HG03135 (cell line): ENCODE results near the gene BNIP5.
A peak's percentile ranks its signal among the peaks of the same experiment; 100 is the strongest.
"Not testable (repeated sequence)": the region's sequence is repeated elsewhere in the genome, so short reads cannot be mapped to it uniquely, and the experiment has no call there.

ENCODE experiments used
- ATAC-seq: cut with Tn5 transposase; IDR thresholded peaks from one replicate; pipeline ENCODE4 v1.9.1; 2021; ENCODE audit warnings: mild to moderate bottlenecking, moderate library complexity; ENCODE audit not compliant: unreplicated experiment

The BNIP5 gene

GRCh38 chr6:36368421-36368820 lies 31.7 kb upstream of the BNIP5 start:
- ATAC-seq = no peak

GRCh38 chr6:36367743-36368142 lies 31.1 kb upstream of the BNIP5 start:
- ATAC-seq = no peak

- ATAC-seq = no peak
Measured at GRCh38 chr6:36364669-36365479, 28.2 kb upstream of the BNIP5 start.

GRCh38 chr6:36364061-36364635 lies 27.5 kb upstream of the BNIP5 start:
- ATAC-seq = not testable (repeated sequence)

GRCh38 chr6:36363371-36363752 lies 26.7 kb upstream of the BNIP5 start:
- ATAC-seq = not testable (repeated sequence)

- no peak for ATAC-seq
Measured at GRCh38 chr6:36362551-36363370, 26.1 kb upstream of the BNIP5 start.

- no peak for ATAC-seq
Measured at GRCh38 chr6:36361071-36361470, 24.4 kb upstream of the BNIP5 start.

GRCh38 chr6:36360241-36361054 lies 23.8 kb upstream of the BNIP5 start:
- ATAC-seq = peak; percentile 57

- ATAC-seq = no peak
Measured at GRCh38 chr6:36358226-36358915, 21.7 kb upstream of the BNIP5 start.

GRCh38 chr6:36357872-36358225 lies 21.2 kb upstream of the BNIP5 start:
- no peak for ATAC-seq

- ATAC-seq = no peak
Measured at GRCh38 chr6:36355819-36356218, 19.1 kb upstream of the BNIP5 start.

- no peak for ATAC-seq
Measured at GRCh38 chr6:36353411-36353915, 16.8 kb upstream of the BNIP5 start.

- ATAC-seq = no peak
Measured at GRCh38 chr6:36352477-36353157, 15.9 kb upstream of the BNIP5 start.

GRCh38 chr6:36350681-36351571 lies 14.2 kb upstream of the BNIP5 start:
- ATAC-seq = no peak

GRCh38 chr6:36350082-36350481 lies 13.4 kb upstream of the BNIP5 start:
- ATAC-seq = no peak

- ATAC-seq = no peak
Measured at GRCh38 chr6:36349240-36349639, 12.6 kb upstream of the BNIP5 start.

GRCh38 chr6:36347621-36348020 lies 10.9 kb upstream of the BNIP5 start:
- ATAC-seq = no peak

GRCh38 chr6:36346486-36347273 lies 10.0 kb upstream of the BNIP5 start:
- ATAC-seq = no peak
